ENCODE results near the gene DHRS4.
A peak's percentile ranks its signal among the peaks of the same experiment; 100 is the strongest.
"Not testable (repeated sequence)": the region's sequence is repeated elsewhere in the genome, so short reads cannot be mapped to it uniquely, and the experiment has no call there.

The DHRS4 gene

DNA sequence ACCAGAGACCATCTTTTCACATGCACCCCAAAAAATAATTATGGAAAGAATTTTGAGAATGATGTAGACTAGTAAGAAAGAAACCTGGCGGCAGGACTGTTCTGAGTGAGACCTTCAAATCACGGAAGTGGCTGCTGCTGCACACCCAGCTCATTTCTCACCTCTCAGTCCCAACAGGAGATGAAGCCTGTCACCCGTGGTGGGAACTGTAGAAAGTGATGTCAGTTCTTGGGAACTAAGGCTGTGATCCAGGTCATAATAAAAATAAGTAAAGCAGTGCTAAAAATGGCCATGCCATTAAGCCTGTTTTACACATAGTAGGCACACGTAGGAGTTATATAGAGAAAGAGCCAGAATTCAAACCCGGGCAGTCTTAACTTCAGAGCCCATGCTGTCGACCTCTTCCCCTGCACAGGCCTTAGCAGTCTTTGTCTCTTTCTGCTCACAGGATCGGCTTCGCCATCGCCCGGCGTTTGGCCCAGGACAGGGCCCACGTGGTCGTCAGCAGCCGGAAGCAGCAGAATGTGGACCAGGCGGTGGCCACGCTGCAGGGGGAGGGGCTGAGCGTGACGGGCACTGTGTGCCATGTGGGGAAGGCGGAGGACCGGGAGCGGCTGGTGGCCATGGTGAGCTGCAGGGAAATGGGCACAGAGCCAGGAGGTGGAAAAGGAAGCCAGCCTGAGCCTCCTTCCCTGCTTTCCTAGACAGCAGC is 36.3 kb downstream of the DHRS4 start:
- H3K9me3 ChIP-seq (ENCODE audit: control insufficient read depth, low read depth, low read length); H3K9ac ChIP-seq (ENCODE audit: low read length); H3K36me3 ChIP-seq (ENCODE audit: control insufficient read depth, low read depth, low read length); H3K27me3 ChIP-seq (ENCODE audit: control insufficient read depth, insufficient read depth, low read length); H3K4me3 ChIP-seq (ENCODE audit: low read length); H3K4me1 ChIP-seq (ENCODE audit: control insufficient read depth, low read depth, low read length); H3K27ac ChIP-seq (ENCODE audit: low read length): not testable (repeated sequence)

- H3K9me3 ChIP-seq (ENCODE audit: control insufficient read depth, low read depth, low read length); H3K9ac ChIP-seq (ENCODE audit: low read length); H3K27ac ChIP-seq (ENCODE audit: low read length); H3K4me1 ChIP-seq (ENCODE audit: control insufficient read depth, low read depth, low read length); H3K4me3 ChIP-seq (ENCODE audit: low read length); H3K36me3 ChIP-seq (ENCODE audit: control insufficient read depth, low read depth, low read length); H3K27me3 ChIP-seq (ENCODE audit: control insufficient read depth, insufficient read depth, low read length): not testable (repeated sequence)
Measured at GRCh38 chr14:23990961-23991360, 37.4 kb downstream of the DHRS4 start.

DNA sequence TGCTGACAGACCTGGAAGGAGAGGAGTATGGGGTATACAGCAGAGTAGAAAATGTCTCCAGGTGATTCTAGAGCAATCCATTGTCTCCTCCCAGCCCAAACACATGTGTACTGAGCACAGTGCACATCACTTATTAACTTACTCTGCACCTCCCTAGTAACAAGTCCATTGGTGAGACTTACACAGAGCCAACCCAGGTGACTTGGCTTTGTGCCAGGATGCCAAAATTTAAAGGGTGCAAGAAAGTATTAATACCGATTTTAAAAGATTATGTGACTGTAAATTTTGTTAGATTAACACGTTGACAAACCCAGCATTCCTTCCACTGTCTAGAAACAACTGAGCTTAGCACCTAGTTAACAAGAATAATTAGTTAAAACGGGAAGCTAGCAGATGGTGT is 39.5 kb downstream of the DHRS4 start:
- H3K27me3 ChIP-seq (ENCODE audit: control insufficient read depth, insufficient read depth, low read length); H3K27ac ChIP-seq (ENCODE audit: low read length); H3K9me3 ChIP-seq (ENCODE audit: control insufficient read depth, low read depth, low read length); H3K9ac ChIP-seq (ENCODE audit: low read length); H3K4me1 ChIP-seq (ENCODE audit: control insufficient read depth, low read depth, low read length); H3K4me3 ChIP-seq (ENCODE audit: low read length); H3K36me3 ChIP-seq (ENCODE audit: control insufficient read depth, low read depth, low read length): not testable (repeated sequence)

DNA sequence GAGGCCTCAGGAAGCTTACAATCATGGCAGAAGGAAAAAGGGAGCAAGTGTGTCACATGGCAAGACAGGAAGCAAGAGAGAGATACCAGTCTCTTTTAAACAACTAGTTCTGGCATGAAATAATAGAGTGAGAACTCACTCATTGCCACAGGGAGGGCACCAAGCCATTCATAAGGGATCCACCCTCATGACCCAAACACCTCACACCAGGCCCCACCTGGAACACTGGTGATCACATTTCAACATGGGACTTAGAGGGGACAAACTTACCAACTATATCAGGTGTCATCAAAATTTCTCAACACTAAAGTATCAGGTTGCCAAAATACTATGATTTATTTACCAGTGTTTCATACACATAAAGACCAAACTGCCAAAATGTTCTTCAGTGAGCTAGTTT is 42.4 kb downstream of the DHRS4 start:
- H3K27ac ChIP-seq (ENCODE audit: low read length); H3K27me3 ChIP-seq (ENCODE audit: control insufficient read depth, insufficient read depth, low read length); H3K36me3 ChIP-seq (ENCODE audit: control insufficient read depth, low read depth, low read length); H3K9ac ChIP-seq (ENCODE audit: low read length); H3K4me3 ChIP-seq (ENCODE audit: low read length); H3K9me3 ChIP-seq (ENCODE audit: control insufficient read depth, low read depth, low read length); H3K4me1 ChIP-seq (ENCODE audit: control insufficient read depth, low read depth, low read length): not testable (repeated sequence)

- not testable (repeated sequence) for H3K9me3 ChIP-seq (ENCODE audit: control insufficient read depth, low read depth, low read length); H3K27ac ChIP-seq (ENCODE audit: low read length)
Measured at GRCh38 chr14:23996825-23997224, 43.3 kb downstream of the DHRS4 start.

GRCh38 chr14:23999640-24000039 is 46.1 kb downstream of the DHRS4 start:
- H3K27ac ChIP-seq (ENCODE audit: low read length); H3K27me3 ChIP-seq (ENCODE audit: control insufficient read depth, insufficient read depth, low read length); H3K9ac ChIP-seq (ENCODE audit: low read length); H3K36me3 ChIP-seq (ENCODE audit: control insufficient read depth, low read depth, low read length); H3K4me1 ChIP-seq (ENCODE audit: control insufficient read depth, low read depth, low read length); H3K9me3 ChIP-seq (ENCODE audit: control insufficient read depth, low read depth, low read length); H3K4me3 ChIP-seq (ENCODE audit: low read length): not testable (repeated sequence)

More at GRCh38 chr14:23996825-23997224, 43.3 kb downstream of the DHRS4 start:
- H3K4me3 ChIP-seq (ENCODE audit: low read length); H3K4me1 ChIP-seq (ENCODE audit: control insufficient read depth, low read depth, low read length); H3K36me3 ChIP-seq (ENCODE audit: control insufficient read depth, low read depth, low read length); H3K27me3 ChIP-seq (ENCODE audit: control insufficient read depth, insufficient read depth, low read length); H3K9ac ChIP-seq (ENCODE audit: low read length): not testable (repeated sequence)

- H3K27ac ChIP-seq (ENCODE audit: low read length); H3K4me1 ChIP-seq (ENCODE audit: control insufficient read depth, low read depth, low read length); H3K27me3 ChIP-seq (ENCODE audit: control insufficient read depth, insufficient read depth, low read length); H3K36me3 ChIP-seq (ENCODE audit: control insufficient read depth, low read depth, low read length); H3K9ac ChIP-seq (ENCODE audit: low read length); H3K9me3 ChIP-seq (ENCODE audit: control insufficient read depth, low read depth, low read length); H3K4me3 ChIP-seq (ENCODE audit: low read length): not testable (repeated sequence)
Measured at GRCh38 chr14:24001078-24001477, 47.5 kb downstream of the DHRS4 start.

GRCh38 chr14:24001679-24002078 is 48.1 kb downstream of the DHRS4 start:
- H3K9ac ChIP-seq (ENCODE audit: low read length); H3K4me3 ChIP-seq (ENCODE audit: low read length); H3K9me3 ChIP-seq (ENCODE audit: control insufficient read depth, low read depth, low read length); H3K27me3 ChIP-seq (ENCODE audit: control insufficient read depth, insufficient read depth, low read length); H3K27ac ChIP-seq (ENCODE audit: low read length); H3K36me3 ChIP-seq (ENCODE audit: control insufficient read depth, low read depth, low read length); H3K4me1 ChIP-seq (ENCODE audit: control insufficient read depth, low read depth, low read length): not testable (repeated sequence)

DNA sequence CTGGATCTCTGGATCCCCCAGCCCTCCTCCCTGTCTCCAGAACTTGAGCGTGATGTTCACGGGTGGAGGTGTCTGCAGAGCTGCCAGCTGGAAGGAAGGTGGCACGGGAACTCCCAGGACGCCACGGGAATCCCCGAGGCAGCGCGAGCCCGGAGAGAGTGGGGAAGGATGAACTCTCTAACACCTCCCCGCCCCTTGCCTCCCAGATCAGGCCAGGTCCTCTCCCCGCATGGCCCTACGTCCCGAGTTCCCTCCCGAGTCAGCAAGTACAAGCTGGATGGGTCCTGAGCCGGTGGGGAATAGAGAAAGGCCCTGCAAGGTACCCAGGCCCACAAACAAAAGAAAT is 52.9 kb downstream of the DHRS4 start:
- not testable (repeated sequence) for H3K9me3 ChIP-seq (ENCODE audit: control insufficient read depth, low read depth, low read length); H3K9ac ChIP-seq (ENCODE audit: low read length); H3K4me3 ChIP-seq (ENCODE audit: low read length); H3K27ac ChIP-seq (ENCODE audit: low read length); H3K27me3 ChIP-seq (ENCODE audit: control insufficient read depth, insufficient read depth, low read length); H3K4me1 ChIP-seq (ENCODE audit: control insufficient read depth, low read depth, low read length); H3K36me3 ChIP-seq (ENCODE audit: control insufficient read depth, low read depth, low read length)

- not testable (repeated sequence) for H3K27ac ChIP-seq (ENCODE audit: low read length); H3K4me1 ChIP-seq (ENCODE audit: control insufficient read depth, low read depth, low read length); H3K9ac ChIP-seq (ENCODE audit: low read length); H3K27me3 ChIP-seq (ENCODE audit: control insufficient read depth, insufficient read depth, low read length); H3K4me3 ChIP-seq (ENCODE audit: low read length); H3K36me3 ChIP-seq (ENCODE audit: control insufficient read depth, low read depth, low read length); H3K9me3 ChIP-seq (ENCODE audit: control insufficient read depth, low read depth, low read length)
Measured at GRCh38 chr14:24006817-24007652, 53.5 kb downstream of the DHRS4 start.

- H3K4me1 ChIP-seq (ENCODE audit: control insufficient read depth, low read depth, low read length): peaks cover 23% of the 10 kb centered on the region
- H3K27me3 ChIP-seq (ENCODE audit: control insufficient read depth, insufficient read depth, low read length): no peaks in the 10 kb centered on the region
- no peak overlapping the region for H3K4me3 ChIP-seq (ENCODE audit: low read length)
- no peak overlapping the region for H3K9ac ChIP-seq (ENCODE audit: low read length)
- H3K9me3 ChIP-seq (ENCODE audit: control insufficient read depth, low read depth, low read length): no peaks in the 10 kb centered on the region
- H3K27ac ChIP-seq (ENCODE audit: low read length): no peak overlapping the region
- no peaks in the 10 kb centered on the region for H3K36me3 ChIP-seq (ENCODE audit: control insufficient read depth, low read depth, low read length)
Measured at GRCh38 chr14:24011051-24011450, 57.5 kb downstream of the DHRS4 start.

- H3K4me3 ChIP-seq (ENCODE audit: low read length): peak overlapping the region; percentile 3
- not testable (repeated sequence) for H3K27me3 ChIP-seq (ENCODE audit: control insufficient read depth, insufficient read depth, low read length)
Measured at GRCh38 chr14:24012726-24013273, 59.2 kb downstream of the DHRS4 start.

More at GRCh38 chr14:24012726-24013273, 59.2 kb downstream of the DHRS4 start:
- not testable (repeated sequence) for H3K9ac ChIP-seq (ENCODE audit: low read length); H3K27ac ChIP-seq (ENCODE audit: low read length); H3K36me3 ChIP-seq (ENCODE audit: control insufficient read depth, low read depth, low read length); H3K9me3 ChIP-seq (ENCODE audit: control insufficient read depth, low read depth, low read length)
- H3K4me1 ChIP-seq (ENCODE audit: control insufficient read depth, low read depth, low read length): peaks cover 23% of the 10 kb centered on the region

Data from iPS-18a (cell line).